HepG2 (cell line): ENCODE measurements around the gene ELP5. TPM values are rescaled to one million over a fixed set of nuclear protein-coding genes. Genes with fewer than 3 reads are reported as not detected.

ENCODE experiments used
- ATAC-seq: fragments of 200-7000 bp; cut with Tn5 transposase; 3 replicates; pipeline ENCODE4 v1.9.1; 2020; ENCODE audit warnings: mild to moderate bottlenecking, moderate library complexity
- BruUV-seq: library from RNA; stranded (reverse); fragments of 400-500 nt; replicated peaks from 2 replicates; lab custom pipeline; 2021; lab: Mats Ljungman, UMichigan
- CTCF ChIA-PET: fragments of 300-600 bp; formaldehyde crosslinking; extraction: SDS; loops from one replicate; lab custom pipeline; 2021; ENCODE audit warnings: low total read pairs, inconsistent platforms, low intra/inter-chr PET ratio; lab: Yijun Ruan, JAX
- POLR2A ChIA-PET: fragments of 350-600 bp; sonication (Branson Sonifier 250); formaldehyde crosslinking; loops from one replicate; lab custom pipeline; 2020; ENCODE audit warnings: antibody characterized with exemption, inconsistent platforms; lab: Yijun Ruan, JAX
- DNase-seq: peaks from one replicate; pipeline ENCODE4 v3.0.0-alpha.2; 2015; ENCODE audit warnings: low spot score
- FAIRE-seq: peaks from 3 replicates; lab custom pipeline; 2011; peaks lifted over from hg19 to GRCh38; lab: Jason Lieb, UNC
- H2AFZ ChIP-seq: one replicate; pipeline ENCODE4 v1.6.1; 2011; ENCODE audit warnings: low read length, inconsistent platforms
- H3K27ac ChIP-seq: fragments of 300-600 bp; 3 replicates; pipeline ENCODE4 v1.8.0; 2011; ENCODE audit warnings: mixed run types, mild to moderate bottlenecking, mixed read lengths, low read length, inconsistent platforms; ENCODE audit not compliant: insufficient read depth; ENCODE audit errors: extremely low read length
- H3K27me3 ChIP-seq, 2 experiments: fragments of 200-600 bp in 1 of 2; 2 replicates in 1 of 2; 3 replicates in 1 of 2; pipeline versions ENCODE4 v1.6.0 to v1.8.0; 2011; ENCODE audit warnings: low read length in 2 of 2, mild to moderate bottlenecking in 2 of 2, moderate library complexity in 2 of 2, inconsistent platforms in 1 of 2; ENCODE audit not compliant: insufficient read depth in 2 of 2, control insufficient read depth in 1 of 2
- H3K36me3 ChIP-seq, 2 experiments: fragments of 200-600 bp in 1 of 2; replicated peaks in 1 of 2; 2 replicates in 1 of 2; 3 replicates in 1 of 2; pipeline versions ENCODE4 v1.5.1 to v1.8.0; 2011; ENCODE audit warnings: low read length in 2 of 2, inconsistent platforms in 1 of 2; ENCODE audit not compliant: insufficient read depth in 2 of 2, control insufficient read depth in 1 of 2
- H3K4me1 ChIP-seq: 2 replicates; pipeline ENCODE4 v1.5.1; 2012; ENCODE audit warnings: low read length, inconsistent platforms; ENCODE audit not compliant: insufficient read depth
- H3K4me2 ChIP-seq: 2 replicates; pipeline ENCODE4 v1.6.0; 2011; ENCODE audit warnings: low read depth, low read length, inconsistent platforms
- H3K4me3 ChIP-seq, 3 experiments: fragments of 200-600 bp in 1 of 3; sonication (generic), shearing (Covaris generic) in 1 of 3; replicated peaks in 1 of 3; 2 replicates each; pipeline ENCODE4 v1.5.1; 2011 to 2016; ENCODE audit warnings: low read length in 3 of 3, inconsistent platforms in 2 of 3, low read depth in 2 of 3, mild to moderate bottlenecking in 2 of 3, control low read depth in 1 of 3, mixed read lengths in 1 of 3; ENCODE audit not compliant: insufficient read depth in 1 of 3
- H3K79me2 ChIP-seq: one replicate; pipeline ENCODE4 v1.6.1; 2011; ENCODE audit warnings: low read length, inconsistent platforms; ENCODE audit not compliant: insufficient read depth
- H3K9ac ChIP-seq: 2 replicates; pipeline ENCODE4 v1.6.0; 2011; ENCODE audit warnings: mild to moderate bottlenecking, low read depth, low read length, inconsistent platforms; ENCODE audit not compliant: insufficient read depth
- H3K9me3 ChIP-seq: 2 replicates; pipeline ENCODE4 v1.5.1; 2012; ENCODE audit warnings: mild to moderate bottlenecking, low read length
- H4K20me1 ChIP-seq: 2 replicates; pipeline ENCODE4 v1.6.0; 2011; ENCODE audit warnings: inconsistent platforms, mild to moderate bottlenecking, low read length, moderate library complexity; ENCODE audit not compliant: insufficient read depth
- HES4 ChIP-seq: sonication (generic); formaldehyde crosslinking; IDR thresholded peaks from 2 replicates; pipeline ENCODE4 v1.9.0; 2021; ENCODE audit warnings: mild to moderate bottlenecking, missing genetic modification reagents, borderline replicate concordance
- MBD4 ChIP-seq: IDR thresholded peaks from 2 replicates; pipeline ENCODE4 v1.6.1; 2012; ENCODE audit warnings: low read length, inconsistent platforms, borderline replicate concordance
- PHF21A ChIP-seq: sonication (generic); formaldehyde crosslinking; IDR thresholded peaks from 2 replicates; pipeline ENCODE4 v1.5.0; 2020; ENCODE audit warnings: mild to moderate bottlenecking, missing genetic modification reagents
- POLR2A ChIP-seq, 2 experiments: IDR thresholded peaks; 2 replicates each; pipeline ENCODE4 v1.6.1; 2011; ENCODE audit warnings: low read depth in 2 of 2, low read length in 2 of 2, mild to moderate bottlenecking in 1 of 2, moderate library complexity in 1 of 2; ENCODE audit not compliant: insufficient read depth in 1 of 2
- POLR2AphosphoS5 ChIP-seq: IDR thresholded peaks from 2 replicates; pipeline ENCODE4 v1.6.1; 2012; ENCODE audit warnings: low read depth, low read length
- POLR2G ChIP-seq: fragments of 200-400 bp; formaldehyde crosslinking; IDR thresholded peaks from 2 replicates; pipeline ENCODE4 v1.6.1; 2018; ENCODE audit warnings: mild to moderate bottlenecking, low read depth, low read length, moderate library complexity
- RBFOX2 ChIP-seq: fragments of 200-400 bp; formaldehyde crosslinking; IDR thresholded peaks from 2 replicates; pipeline ENCODE4 v1.6.1; 2017; ENCODE audit warnings: low read depth, mild to moderate bottlenecking, low read length
- RBM22 ChIP-seq: fragments of 200-400 bp; formaldehyde crosslinking; optimal IDR thresholded peaks from 2 replicates; pipeline ENCODE3; 2017; ENCODE audit warnings: mild to moderate bottlenecking, low read length, moderate library complexity
- SAFB2 ChIP-seq: sonication (generic); formaldehyde crosslinking; IDR thresholded peaks from 2 replicates; pipeline ENCODE4 v1.5.1; 2020; ENCODE audit warnings: missing genetic modification reagents, low read depth, mild to moderate bottlenecking, borderline replicate concordance
- STAT5B ChIP-seq: sonication (generic); formaldehyde crosslinking; IDR thresholded peaks from 2 replicates; pipeline ENCODE4 v1.4.0; 2020; ENCODE audit warnings: missing genetic modification reagents
- ZNF263 ChIP-seq: sonication (generic); formaldehyde crosslinking; IDR thresholded peaks from 2 replicates; pipeline ENCODE4 v1.4.0; 2020; ENCODE audit warnings: missing genetic modification reagents
- ZNF318 ChIP-seq: sonication (generic); formaldehyde crosslinking; IDR thresholded peaks from 2 replicates; pipeline ENCODE4 v1.4.0; 2020; ENCODE audit warnings: mild to moderate bottlenecking, missing genetic modification reagents
- WGBS: methylation state at CpG from one replicate; pipeline ENCODE4 v1.1.6; 2017; ENCODE audit warnings: low lambda C conversion rate; 5-methylcytosine and 5-hydroxymethylcytosine counted together
- in situ Hi-C: cut with HindIII; loops from 2 replicates; pipeline ENCODE4 v1.10.0; 2017; ENCODE audit warnings: low pct_unique_long_range_greater_than_20kb; ENCODE audit not compliant: extremely low pct_ligation_motif_present
- intact Hi-C: fragments of 100-400 bp; cut with micrococcal nuclease; formaldehyde crosslinking; loops from one replicate; pipeline ENCODE4 v1.10.0; 2022; ENCODE audit not compliant: unreplicated experiment
- polyA plus RNA-seq, 8 experiments: library from polyadenylated mRNA; depleted of rRNA in 3 of 8; stranded (reverse) in 7 of 8; unstranded in 1 of 8; fragments of >200 nt; fragmentation: Illumina TruSeq in 4 of 8; extraction: Trizol in 4 of 8; gene quantifications; 2 replicates each; pipeline versions ENCODE4 v1.2.1 to v1.2.3, GENCODE V29; 2011 to 2016; ENCODE audit warnings: low read depth in 4 of 8, missing spikeins in 1 of 8, mixed read lengths in 1 of 8; ENCODE audit not compliant: insufficient read depth in 1 of 8
- total RNA-seq, 5 experiments: library from RNA; depleted of rRNA; stranded (reverse); fragments of >200 nt; fragmentation: Illumina TruSeq; extraction: Trizol; gene quantifications; 2 replicates each; pipeline ENCODE4 v1.2.3, GENCODE V29; 2016; ENCODE audit warnings: low read depth in 1 of 5

The ELP5 gene
- total and polyA plus RNA-seq, 2 of the 13 experiments (the other 11 are each of a cell fraction or from before 2014, with no cell fraction given): 67.6 to 69.8 TPM

- TF ChIP-seq SAFB2 (CRISPR knock-in tag) (peak; percentile 68; the same call in 1 of the 2 replicates), MBD4 (0 out of 2 replicates have a peak, but pooled peaks have one; percentile 42), POLR2G (peak; percentile 10), PHF21A (CRISPR knock-in tag) (0 out of 2 replicates have a peak, but pooled peaks have one; percentile 26), ZNF263 (CRISPR knock-in tag) (no peak), POLR2A (IDR thresholded peaks at IDR 0.05; ENCODE audit: insufficient read depth in 1 of 2, low read depth in 2 of 2, low read length in 2 of 2) (peak; percentile 45 to 67; a peak in 1 of 4 replicates), STAT5B (CRISPR knock-in tag) (no peak), RBM22 (peak; percentile 17), POLR2AphosphoS5 (0 out of 2 replicates have a peak, but pooled peaks have one; percentile 46), HES4 (CRISPR knock-in tag) (0 out of 2 replicates have a peak, but pooled peaks have one; percentile 39)
Measured at GRCh38 chr17:7222093-7222971, 29.7 kb upstream of the ELP5 start (continued).

GRCh38 chr17:7222972-7223292 is 29.1 kb upstream of the ELP5 start:
- H3K4me1 ChIP-seq: peaks cover 36% of the 10 kb centered on the region
- no TSS peak for BruUV-seq
- H3K9me3 ChIP-seq: no peaks in the 10 kb centered on the region
- peaks cover 14% of the 10 kb centered on the region for H3K79me2 ChIP-seq
- 100% methylated on average over 4 of the region's 7 CpGs for WGBS
- ChIA-PET CTCF (no interaction called here), POLR2A (interaction anchor here (6.8 kb wide), 1 partner anchor 13 kb away, joined by 140 read pairs; the partner anchor contains the start of genes DVL2 and PHF23)
- ATAC-seq (no peak), FAIRE-seq (no peak), DNase-seq (no peak)
- H3K27ac ChIP-seq: no peak overlapping the region
- no peak overlapping the region for H3K9ac ChIP-seq
- H4K20me1 ChIP-seq: peaks cover 10% of the 10 kb centered on the region; the same call in 1 of the 2 replicates
- H3K4me3 ChIP-seq: no peak overlapping the region
- H3K36me3 ChIP-seq: peaks cover 19 to 63% of the 10 kb centered on the region in 2 experiments; a peak in 4 of 5 replicates
- H3K27me3 ChIP-seq: peaks cover 0 to 4% of the 10 kb centered on the region in 2 experiments; a peak in 2 of 5 replicates
- in situ Hi-C loops (no loop called here), intact Hi-C loops (no loop called here)
- no peak overlapping the region for H2AFZ ChIP-seq
- H3K4me2 ChIP-seq: no peak overlapping the region
- TF ChIP-seq RBFOX2 (peak; percentile 53; the same call in 1 of the 2 replicates), ZNF318 (CRISPR knock-in tag) (no peak), POLR2AphosphoS5 (peak; percentile 14; the same call in 1 of the 2 replicates), POLR2G (peak; percentile 16; the same call in 1 of the 2 replicates), POLR2A (IDR thresholded peaks at IDR 0.05; ENCODE audit: insufficient read depth in 1 of 2, low read depth in 2 of 2, low read length in 2 of 2) (peak in 1 of 2 experiments; percentile 46; a peak in 1 of 4 replicates)
